ENCODE results near the gene SELENOW.

GRCh38 chr19:47757617-47758442, 20.7 kb upstream of the SELENOW start:
- TF ChIP-seq, protein P1, sequence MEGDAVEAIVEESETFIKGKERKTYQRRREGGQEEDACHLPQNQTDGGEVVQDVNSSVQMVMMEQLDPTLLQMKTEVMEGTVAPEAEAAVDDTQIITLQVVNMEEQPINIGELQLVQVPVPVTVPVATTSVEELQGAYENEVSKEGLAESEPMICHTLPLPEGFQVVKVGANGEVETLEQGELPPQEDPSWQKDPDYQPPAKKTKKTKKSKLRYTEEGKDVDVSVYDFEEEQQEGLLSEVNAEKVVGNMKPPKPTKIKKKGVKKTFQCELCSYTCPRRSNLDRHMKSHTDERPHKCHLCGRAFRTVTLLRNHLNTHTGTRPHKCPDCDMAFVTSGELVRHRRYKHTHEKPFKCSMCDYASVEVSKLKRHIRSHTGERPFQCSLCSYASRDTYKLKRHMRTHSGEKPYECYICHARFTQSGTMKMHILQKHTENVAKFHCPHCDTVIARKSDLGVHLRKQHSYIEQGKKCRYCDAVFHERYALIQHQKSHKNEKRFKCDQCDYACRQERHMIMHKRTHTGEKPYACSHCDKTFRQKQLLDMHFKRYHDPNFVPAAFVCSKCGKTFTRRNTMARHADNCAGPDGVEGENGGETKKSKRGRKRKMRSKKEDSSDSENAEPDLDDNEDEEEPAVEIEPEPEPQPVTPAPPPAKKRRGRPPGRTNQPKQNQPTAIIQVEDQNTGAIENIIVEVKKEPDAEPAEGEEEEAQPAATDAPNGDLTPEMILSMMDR (IDR thresholded peaks at IDR 0.05) = no peak
- TF ChIP-seq EP300 (IDR thresholded peaks at IDR 0.05; ENCODE audit: low read depth) = no peak
- no peak for TF ChIP-seq POLR2AphosphoS5 (IDR thresholded peaks at IDR 0.05)

Measured in transverse colon (tissue), 4 donors.